HEK293T (cell line): ENCODE results near the gene CELA3B.
"Not testable (repeated sequence)": the region's sequence is repeated elsewhere in the genome, so short reads cannot be mapped to it uniquely, and the experiment has no call there.

Experiments used
- ELF4 ChIP-seq: fragments of 450-650 bp; IDR thresholded peaks from 2 replicates; pipeline ENCODE4 v1.6.1; 2017; ENCODE audit warnings: antibody characterized with exemption
- SP1 ChIP-seq: fragments of 450-650 bp; IDR thresholded peaks from 2 replicates; pipeline ENCODE4 v1.6.1; 2017

DNA sequence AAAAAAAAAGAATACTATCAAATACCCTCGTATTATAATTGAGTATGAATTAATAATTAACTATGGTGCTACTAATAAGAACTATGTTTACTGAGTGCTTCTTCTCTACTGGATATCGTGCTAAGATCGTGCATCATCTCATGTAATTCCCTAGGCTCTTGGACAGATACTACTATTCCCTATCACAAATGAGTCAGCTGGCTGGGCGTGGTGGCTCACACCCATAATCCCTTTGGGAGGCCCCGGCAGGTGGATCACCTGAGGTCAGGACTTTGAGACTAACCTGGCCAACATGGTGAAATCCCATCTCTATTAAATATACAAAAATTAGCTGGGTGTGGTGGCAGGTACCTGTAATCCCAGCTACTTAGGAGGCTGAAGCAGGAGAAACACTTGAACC, 9.1 kb downstream of the CELA3B start:
- not testable (repeated sequence) for TF ChIP-seq SP1, ELF4
